ENCODE results near the gene BRIP1. TPM values are rescaled to one million over a fixed set of nuclear protein-coding genes. Genes with fewer than 3 reads are reported as not detected.

The BRIP1 gene
- total RNA-seq, 1 experiment from 2014 or later: 20.2 TPM

DNA sequence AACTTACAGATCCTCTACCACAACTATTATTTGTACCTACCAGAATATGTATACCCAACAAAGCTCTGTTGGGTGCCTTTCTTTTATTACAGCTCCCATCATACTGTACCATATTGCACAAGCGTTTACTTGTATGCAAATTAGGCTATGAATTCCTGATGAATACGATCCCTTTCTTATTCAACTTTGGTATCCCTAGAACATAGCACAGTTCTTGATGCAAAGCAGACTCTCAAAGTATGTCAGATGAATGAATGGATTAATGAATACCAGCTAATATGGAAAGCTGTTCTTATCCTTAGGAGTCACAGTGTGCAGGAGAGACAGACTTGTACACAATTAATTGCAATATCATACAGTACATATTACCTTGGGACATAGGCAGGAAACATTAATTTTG, 192.6 kb downstream of the BRIP1 start:
- no peaks in the 10 kb centered on the region for H3K36me3 Mint-ChIP-seq (ENCODE audit: insufficient read depth in 1 of 3, low read depth in 3 of 3)
- H4K91ac ChIP-seq (ENCODE audit: insufficient read length, low read depth, low read length): no peak overlapping the region

More for the DNA sequence above, 192.6 kb downstream of the BRIP1 start:
- H2BK20ac ChIP-seq (ENCODE audit: low read depth, low read length, poor library complexity, severe bottlenecking): no peak overlapping the region
- no peak overlapping the region for H4K8ac ChIP-seq (replicated peaks; ENCODE audit: insufficient read length, low read depth, low read length)
- no peaks in the 10 kb centered on the region for H3K4me1 Mint-ChIP-seq
- H3K56ac ChIP-seq (ENCODE audit: insufficient read length, low read depth, low read length): no peak overlapping the region
- H3K23me2 ChIP-seq (ENCODE audit: insufficient read length, low read depth, low read length, poor library complexity, severe bottlenecking): no peaks in the 10 kb centered on the region
- H3K27me3 Mint-ChIP-seq (ENCODE audit: low read depth): no peaks in the 10 kb centered on the region
- no peak overlapping the region for H3K23ac ChIP-seq (ENCODE audit: insufficient read length, low read depth, low read length)
- H3K79me1 ChIP-seq (ENCODE audit: insufficient read depth, low read depth, low read length, poor library complexity, severe bottlenecking): no peaks in the 10 kb centered on the region
- no peak overlapping the region for H3K27ac ChIP-seq (ENCODE audit: insufficient read length, low read depth, low read length)
- H2AK5ac ChIP-seq (ENCODE audit: insufficient read length, low read length): no peak overlapping the region
- TF ChIP-seq, protein P1, sequence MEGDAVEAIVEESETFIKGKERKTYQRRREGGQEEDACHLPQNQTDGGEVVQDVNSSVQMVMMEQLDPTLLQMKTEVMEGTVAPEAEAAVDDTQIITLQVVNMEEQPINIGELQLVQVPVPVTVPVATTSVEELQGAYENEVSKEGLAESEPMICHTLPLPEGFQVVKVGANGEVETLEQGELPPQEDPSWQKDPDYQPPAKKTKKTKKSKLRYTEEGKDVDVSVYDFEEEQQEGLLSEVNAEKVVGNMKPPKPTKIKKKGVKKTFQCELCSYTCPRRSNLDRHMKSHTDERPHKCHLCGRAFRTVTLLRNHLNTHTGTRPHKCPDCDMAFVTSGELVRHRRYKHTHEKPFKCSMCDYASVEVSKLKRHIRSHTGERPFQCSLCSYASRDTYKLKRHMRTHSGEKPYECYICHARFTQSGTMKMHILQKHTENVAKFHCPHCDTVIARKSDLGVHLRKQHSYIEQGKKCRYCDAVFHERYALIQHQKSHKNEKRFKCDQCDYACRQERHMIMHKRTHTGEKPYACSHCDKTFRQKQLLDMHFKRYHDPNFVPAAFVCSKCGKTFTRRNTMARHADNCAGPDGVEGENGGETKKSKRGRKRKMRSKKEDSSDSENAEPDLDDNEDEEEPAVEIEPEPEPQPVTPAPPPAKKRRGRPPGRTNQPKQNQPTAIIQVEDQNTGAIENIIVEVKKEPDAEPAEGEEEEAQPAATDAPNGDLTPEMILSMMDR (conservative IDR thresholded peaks at IDR 0.05): no peak
- no peaks in the 10 kb centered on the region for H3K4me1 ChIP-seq (ENCODE audit: insufficient read depth, low read length)
- H3K27me3 ChIP-seq (ENCODE audit: insufficient read depth, low read length): no peaks in the 10 kb centered on the region
- H2BK120ac ChIP-seq (ENCODE audit: low read depth, low read length, poor library complexity, severe bottlenecking): no peak overlapping the region
- H3K9ac ChIP-seq (ENCODE audit: extremely low read depth, insufficient read length, low read length): no peak overlapping the region
- no peaks in the 10 kb centered on the region for H4K20me1 ChIP-seq (ENCODE audit: control insufficient read depth, insufficient read depth, insufficient read length)
- no peak overlapping the region for H4K5ac ChIP-seq (ENCODE audit: insufficient read length, low read depth, low read length)
- no peak overlapping the region for H3T11ph ChIP-seq (ENCODE audit: low read length)
- H3K9me3 Mint-ChIP-seq: peaks cover 3 to 8% of the 10 kb centered on the region in 2 experiments; a peak in 4 of 5 replicates
- no peak overlapping the region for H2AFZ ChIP-seq (ENCODE audit: low read length)
- H3K9me3 ChIP-seq (ENCODE audit: control insufficient read depth, low read depth, low read length): no peaks in the 10 kb centered on the region
- H2BK5ac ChIP-seq (ENCODE audit: insufficient read length, low read length): no peak overlapping the region
- H3K4ac ChIP-seq (ENCODE audit: low read depth, low read length): no peak overlapping the region
- no peak overlapping the region for H2BK12ac ChIP-seq (ENCODE audit: insufficient read length, low read depth, low read length)
- H3K79me2 ChIP-seq (ENCODE audit: insufficient read depth, low read length): no peaks in the 10 kb centered on the region
- DNase-seq: no peak
- no peak overlapping the region for H3K4me3 Mint-ChIP-seq
- H3K18ac ChIP-seq (ENCODE audit: insufficient read length, low read depth, low read length): no peak overlapping the region
- WGBS (ENCODE audit: extremely low coverage, insufficient read length, low lambda C conversion rate): no CpG with 5 or more reads among the region's 2 CpGs
- no peak overlapping the region for H3K27ac Mint-ChIP-seq
- H2BK15ac ChIP-seq (ENCODE audit: low read depth, low read length): no peak overlapping the region
- no peak overlapping the region for H3K4me2 ChIP-seq (ENCODE audit: insufficient read depth, insufficient read length, low read length)
- no peak overlapping the region for H3K14ac ChIP-seq (ENCODE audit: insufficient read depth, low read length)
